GM12874 (cell line): ENCODE results near the gene DNASE1L2.

ENCODE experiments used
- TF ChIP-seq, protein P1 (sequence below): IDR thresholded peaks from 2 replicates; pipeline ENCODE4 v1.5.1; 2011; ENCODE audit warnings: low read depth, mild to moderate bottlenecking, control low read depth, low read length, moderate library complexity; ENCODE audit not compliant: insufficient read depth

Gene DNASE1L2

DNA sequence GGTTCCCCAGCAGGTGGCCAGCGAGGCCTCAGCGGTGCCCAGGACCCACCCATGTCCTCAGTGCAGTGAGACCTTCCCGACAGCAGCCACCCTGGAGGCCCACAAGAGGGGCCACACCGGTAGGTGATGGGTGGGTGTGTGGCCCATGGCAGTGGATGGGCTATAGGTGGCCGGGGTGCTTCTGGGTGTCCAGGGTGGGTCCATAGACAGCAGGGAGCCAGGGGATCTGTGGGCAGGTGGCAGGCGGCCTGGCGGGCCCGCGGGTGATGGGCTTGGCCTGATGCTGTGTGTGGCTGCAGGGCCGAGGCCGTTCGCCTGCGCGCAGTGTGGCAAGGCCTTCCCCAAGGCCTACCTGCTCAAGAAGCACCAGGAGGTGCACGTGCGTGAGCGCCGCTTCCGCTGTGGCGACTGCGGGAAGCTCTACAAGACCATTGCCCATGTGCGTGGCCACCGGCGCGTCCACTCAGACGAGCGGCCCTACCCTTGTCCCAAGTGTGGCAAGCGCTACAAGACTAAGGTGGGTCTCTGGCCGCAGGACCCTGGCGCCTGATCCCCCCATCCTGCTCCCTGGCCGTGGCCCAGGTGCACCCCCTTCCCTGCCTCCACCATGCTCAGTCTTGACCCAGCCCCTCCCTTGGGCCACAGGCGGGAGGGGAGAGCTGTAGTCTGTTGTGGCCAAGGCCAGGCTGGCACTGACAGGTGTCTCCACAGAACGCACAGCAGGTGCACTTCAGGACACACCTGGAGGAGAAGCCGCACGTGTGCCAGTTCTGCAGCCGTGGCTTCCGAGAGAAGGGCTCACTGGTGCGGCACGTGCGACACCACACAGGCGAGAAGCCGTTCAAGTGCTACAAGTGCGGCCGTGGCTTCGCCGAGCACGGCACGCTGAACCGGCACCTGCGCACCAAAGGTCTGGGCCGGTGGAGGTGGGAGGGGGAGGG, 2.1 kb upstream of the DNASE1L2 start:
- TF ChIP-seq, protein P1, sequence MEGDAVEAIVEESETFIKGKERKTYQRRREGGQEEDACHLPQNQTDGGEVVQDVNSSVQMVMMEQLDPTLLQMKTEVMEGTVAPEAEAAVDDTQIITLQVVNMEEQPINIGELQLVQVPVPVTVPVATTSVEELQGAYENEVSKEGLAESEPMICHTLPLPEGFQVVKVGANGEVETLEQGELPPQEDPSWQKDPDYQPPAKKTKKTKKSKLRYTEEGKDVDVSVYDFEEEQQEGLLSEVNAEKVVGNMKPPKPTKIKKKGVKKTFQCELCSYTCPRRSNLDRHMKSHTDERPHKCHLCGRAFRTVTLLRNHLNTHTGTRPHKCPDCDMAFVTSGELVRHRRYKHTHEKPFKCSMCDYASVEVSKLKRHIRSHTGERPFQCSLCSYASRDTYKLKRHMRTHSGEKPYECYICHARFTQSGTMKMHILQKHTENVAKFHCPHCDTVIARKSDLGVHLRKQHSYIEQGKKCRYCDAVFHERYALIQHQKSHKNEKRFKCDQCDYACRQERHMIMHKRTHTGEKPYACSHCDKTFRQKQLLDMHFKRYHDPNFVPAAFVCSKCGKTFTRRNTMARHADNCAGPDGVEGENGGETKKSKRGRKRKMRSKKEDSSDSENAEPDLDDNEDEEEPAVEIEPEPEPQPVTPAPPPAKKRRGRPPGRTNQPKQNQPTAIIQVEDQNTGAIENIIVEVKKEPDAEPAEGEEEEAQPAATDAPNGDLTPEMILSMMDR = no peak

DNA sequence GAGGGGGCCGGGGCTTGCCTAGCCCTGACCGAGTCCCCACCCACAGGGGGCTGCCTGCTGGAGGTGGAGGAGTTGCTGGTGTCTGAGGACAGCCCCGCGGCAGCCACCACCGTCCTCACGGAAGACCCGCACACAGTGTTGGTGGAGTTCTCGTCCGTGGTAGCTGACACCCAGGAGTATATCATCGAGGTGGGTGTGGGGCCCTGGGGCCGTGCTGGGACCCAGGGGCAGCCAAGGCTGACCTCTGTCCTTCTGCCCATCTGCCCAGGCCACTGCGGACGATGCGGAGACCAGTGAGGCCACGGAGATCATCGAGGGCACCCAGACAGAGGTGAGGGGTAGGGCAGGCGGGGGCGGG, 1.5 kb upstream of the DNASE1L2 start:
- TF ChIP-seq, protein P1 = no peak

GRCh38 chr16:2235234-2235651, 1.0 kb upstream of the DNASE1L2 start:
- TF ChIP-seq, protein P1 = no peak

- TF ChIP-seq, protein P1 = no peak
Measured at GRCh38 chr16:2235695-2236336, 428 bp upstream of the DNASE1L2 start.

- TF ChIP-seq, protein P1 = no peak
Measured at GRCh38 chr16:2237102-2237482, 848 bp downstream of the DNASE1L2 start.

- TF ChIP-seq, protein P1 = no peak
Measured at GRCh38 chr16:2237493-2238149, 1.4 kb downstream of the DNASE1L2 start.
